HepG2 (cell line): ENCODE data around the gene PHAX. TPM values are rescaled to one million over a fixed set of nuclear protein-coding genes. Genes with fewer than 3 reads are reported as not detected.

Experiments used
- ARNT ChIP-seq: fragments of 450-650 bp; IDR thresholded peaks from 2 replicates; pipeline ENCODE4 v1.6.1; 2017
- DNMT3B ChIP-seq: conservative IDR thresholded peaks from 2 replicates; pipeline ENCODE4 v1.6.1; 2016; ENCODE audit warnings: missing biosample characterization, control low read depth
- FOXA1 ChIP-seq, 2 experiments: fragments of 450-650 bp in 1 of 2; sonication (generic) in 1 of 2; formaldehyde crosslinking in 1 of 2; IDR thresholded peaks; 2 replicates each; pipeline versions ENCODE4 v1.4.0 to v1.6.1; 2016 to 2020; ENCODE audit warnings: missing genetic modification reagents in 1 of 2
- HNF4G ChIP-seq, 2 experiments: sonication (generic) in 1 of 2; formaldehyde crosslinking in 1 of 2; IDR thresholded peaks; 2 replicates each; pipeline versions ENCODE4 v1.4.0 to v1.6.1; 2011 to 2020; ENCODE audit warnings: borderline replicate concordance in 2 of 2, low read depth in 2 of 2, mild to moderate bottlenecking in 2 of 2, low read length in 1 of 2, missing genetic modification reagents in 1 of 2, moderate library complexity in 1 of 2
- HOXA5 ChIP-seq: sonication (generic); formaldehyde crosslinking; IDR thresholded peaks from 2 replicates; pipeline ENCODE4 v1.4.0; 2020; ENCODE audit warnings: missing genetic modification reagents
- REPIN1 ChIP-seq: sonication (generic); formaldehyde crosslinking; IDR thresholded peaks from 2 replicates; pipeline ENCODE4 v1.8.0; 2022; ENCODE audit warnings: missing genetic modification reagents, low read depth, mild to moderate bottlenecking, borderline replicate concordance
- REXO4 ChIP-seq: sonication (generic); formaldehyde crosslinking; IDR thresholded peaks from 2 replicates; pipeline ENCODE4 v1.8.0; 2022; ENCODE audit warnings: missing genetic modification reagents, mild to moderate bottlenecking, borderline replicate concordance
- SIX4 ChIP-seq: sonication (generic); formaldehyde crosslinking; IDR thresholded peaks from 2 replicates; pipeline ENCODE4 v1.4.0; 2020; ENCODE audit warnings: missing genetic modification reagents
- SMAD9 ChIP-seq: sonication (generic); formaldehyde crosslinking; IDR thresholded peaks from 2 replicates; pipeline ENCODE4 v1.5.1; 2020; ENCODE audit warnings: mild to moderate bottlenecking, missing genetic modification reagents
- SSRP1 ChIP-seq: IDR thresholded peaks from 2 replicates; pipeline ENCODE4 v1.6.1; 2016; ENCODE audit warnings: control low read depth
- TCF12 ChIP-seq, 2 experiments: fragments of 450-650 bp in 1 of 2; sonication (generic) in 1 of 2; formaldehyde crosslinking in 1 of 2; IDR thresholded peaks; 2 replicates each; pipeline versions ENCODE4 v1.6.1 to v1.8.0; 2017 to 2022; ENCODE audit warnings: antibody characterized with exemption in 1 of 2, mild to moderate bottlenecking in 1 of 2, missing genetic modification reagents in 1 of 2, moderate library complexity in 1 of 2
- TCF7L2 ChIP-seq: IDR thresholded peaks from 2 replicates; pipeline ENCODE4 v1.6.1; 2011; ENCODE audit warnings: mild to moderate bottlenecking, low read depth, low read length, moderate library complexity
- ZBTB4 ChIP-seq: sonication (generic); formaldehyde crosslinking; IDR thresholded peaks from 2 replicates; pipeline ENCODE4 v1.4.0; 2020; ENCODE audit warnings: missing genetic modification reagents, mild to moderate bottlenecking, borderline replicate concordance
- ZC3H13 ChIP-seq: sonication (generic); formaldehyde crosslinking; IDR thresholded peaks from 2 replicates; pipeline ENCODE4 v1.8.1; 2023; ENCODE audit warnings: mild to moderate bottlenecking, missing genetic modification reagents, moderate library complexity
- ZFP82 ChIP-seq: sonication (generic); formaldehyde crosslinking; IDR thresholded peaks from 2 replicates; pipeline ENCODE4 v1.5.1; 2020; ENCODE audit warnings: mild to moderate bottlenecking, missing genetic modification reagents, borderline replicate concordance
- ZNF639 ChIP-seq: conservative IDR thresholded peaks from 2 replicates; pipeline ENCODE4 v1.6.1; 2018; ENCODE audit warnings: missing genetic modification reagents
- ZNF761 ChIP-seq: sonication (generic); formaldehyde crosslinking; conservative IDR thresholded peaks from 2 replicates; pipeline ENCODE4 v1.4.0; 2020; ENCODE audit warnings: mild to moderate bottlenecking, missing genetic modification reagents
- polyA plus RNA-seq, 8 experiments: library from polyadenylated mRNA; depleted of rRNA in 3 of 8; stranded (reverse) in 7 of 8; unstranded in 1 of 8; fragments of >200 nt; fragmentation: Illumina TruSeq in 4 of 8; extraction: Trizol in 4 of 8; gene quantifications; 2 replicates each; pipeline versions ENCODE4 v1.2.1 to v1.2.3, GENCODE V29; 2011 to 2016; ENCODE audit warnings: low read depth in 4 of 8, missing spikeins in 1 of 8, mixed read lengths in 1 of 8; ENCODE audit not compliant: insufficient read depth in 1 of 8
- total RNA-seq, 5 experiments: library from RNA; depleted of rRNA; stranded (reverse); fragments of >200 nt; fragmentation: Illumina TruSeq; extraction: Trizol; gene quantifications; 2 replicates each; pipeline ENCODE4 v1.2.3, GENCODE V29; 2016; ENCODE audit warnings: low read depth in 1 of 5
- TF ChIP-seq, protein P1 (sequence below): sonication (generic); formaldehyde crosslinking; IDR thresholded peaks from 2 replicates; pipeline ENCODE4 v1.4.0; 2020; ENCODE audit warnings: missing genetic modification reagents, borderline replicate concordance
- TF ChIP-seq, protein P2 (sequence below): IDR thresholded peaks from 2 replicates; pipeline ENCODE4 v1.6.1; 2016; ENCODE audit warnings: low read depth, control low read depth

Gene PHAX
- total and polyA plus RNA-seq, 2 of the 13 experiments (the other 11 are each of a cell fraction or from before 2014, with no cell fraction given) = 20.0 to 59.7 TPM

GRCh38 chr5:126594748-126595485 is 5.8 kb upstream of the PHAX start, which contains the start of gene ALDH7A1 (continued):
- TF ChIP-seq SSRP1 (no peak), REXO4 (no peak), ZC3H13 (CRISPR knock-in tag) (no peak), ZNF639 (CRISPR knock-in tag) (0 out of 2 replicates have a peak, but pooled peaks have one; percentile 31), SMAD9 (no peak), FOXA1 (IDR thresholded peaks at IDR 0.05) (no peak), FOXA1 (CRISPR knock-in tag; IDR thresholded peaks at IDR 0.05) (no peak; the same call in 1 of the 2 replicates), ZNF761 (CRISPR knock-in tag) (peak; percentile 51; the same call in 1 of the 2 replicates), REPIN1 (CRISPR knock-in tag) (peak; percentile 77; the same call in 1 of the 2 replicates), HNF4G (IDR thresholded peaks at IDR 0.05; ENCODE audit: borderline replicate concordance, low read depth, low read length) (0 out of 2 replicates have a peak, but pooled peaks have one; percentile 3), HNF4G (CRISPR knock-in tag; IDR thresholded peaks at IDR 0.05; ENCODE audit: borderline replicate concordance, low read depth) (no peak), HOXA5 (peak; percentile 80), ZFP82 (CRISPR knock-in tag) (0 out of 2 replicates have a peak, but pooled peaks have one; percentile 6), ZBTB4 (CRISPR knock-in tag) (no peak), SIX4 (CRISPR knock-in tag) (0 out of 2 replicates have a peak, but pooled peaks have one; percentile 30), ARNT (no peak), DNMT3B (CRISPR knock-in tag) (0 out of 2 replicates have a peak, but pooled peaks have one; percentile 67), TCF7L2 (no peak), TCF12 (IDR thresholded peaks at IDR 0.05) (no peak), TCF12 (CRISPR knock-in tag; IDR thresholded peaks at IDR 0.05) (0 out of 2 replicates have a peak, but pooled peaks have one; percentile 31)
- TF ChIP-seq, protein P1, sequence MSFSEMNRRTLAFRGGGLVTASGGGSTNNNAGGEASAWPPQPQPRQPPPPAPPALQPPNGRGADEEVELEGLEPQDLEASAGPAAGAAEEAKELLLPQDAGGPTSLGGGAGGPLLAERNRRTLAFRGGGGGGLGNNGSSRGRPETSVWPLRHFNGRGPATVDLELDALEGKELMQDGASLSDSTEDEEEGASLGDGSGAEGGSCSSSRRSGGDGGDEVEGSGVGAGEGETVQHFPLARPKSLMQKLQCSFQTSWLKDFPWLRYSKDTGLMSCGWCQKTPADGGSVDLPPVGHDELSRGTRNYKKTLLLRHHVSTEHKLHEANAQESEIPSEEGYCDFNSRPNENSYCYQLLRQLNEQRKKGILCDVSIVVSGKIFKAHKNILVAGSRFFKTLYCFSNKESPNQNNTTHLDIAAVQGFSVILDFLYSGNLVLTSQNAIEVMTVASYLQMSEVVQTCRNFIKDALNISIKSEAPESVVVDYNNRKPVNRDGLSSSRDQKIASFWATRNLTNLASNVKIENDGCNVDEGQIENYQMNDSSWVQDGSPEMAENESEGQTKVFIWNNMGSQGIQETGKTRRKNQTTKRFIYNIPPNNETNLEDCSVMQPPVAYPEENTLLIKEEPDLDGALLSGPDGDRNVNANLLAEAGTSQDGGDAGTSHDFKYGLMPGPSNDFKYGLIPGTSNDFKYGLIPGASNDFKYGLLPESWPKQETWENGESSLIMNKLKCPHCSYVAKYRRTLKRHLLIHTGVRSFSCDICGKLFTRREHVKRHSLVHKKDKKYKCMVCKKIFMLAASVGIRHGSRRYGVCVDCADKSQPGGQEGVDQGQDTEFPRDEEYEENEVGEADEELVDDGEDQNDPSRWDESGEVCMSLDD (CRISPR knock-in tag) = peak; percentile 55; the same call in 1 of the 2 replicates
- TF ChIP-seq, protein P2, sequence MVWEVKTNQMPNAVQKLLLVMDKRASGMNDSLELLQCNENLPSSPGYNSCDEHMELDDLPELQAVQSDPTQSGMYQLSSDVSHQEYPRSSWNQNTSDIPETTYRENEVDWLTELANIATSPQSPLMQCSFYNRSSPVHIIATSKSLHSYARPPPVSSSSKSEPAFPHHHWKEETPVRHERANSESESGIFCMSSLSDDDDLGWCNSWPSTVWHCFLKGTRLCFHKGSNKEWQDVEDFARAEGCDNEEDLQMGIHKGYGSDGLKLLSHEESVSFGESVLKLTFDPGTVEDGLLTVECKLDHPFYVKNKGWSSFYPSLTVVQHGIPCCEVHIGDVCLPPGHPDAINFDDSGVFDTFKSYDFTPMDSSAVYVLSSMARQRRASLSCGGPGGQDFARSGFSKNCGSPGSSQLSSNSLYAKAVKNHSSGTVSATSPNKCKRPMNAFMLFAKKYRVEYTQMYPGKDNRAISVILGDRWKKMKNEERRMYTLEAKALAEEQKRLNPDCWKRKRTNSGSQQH = peak; percentile 89
